HAP-1 (cell line): ENCODE measurements around the gene GTF2H3.
A peak's percentile ranks its signal among the peaks of the same experiment; 100 is the strongest.

Source experiments
- DNase-seq, 2 experiments: peaks; one replicate each; pipeline ENCODE4 v3.0.0-alpha.2; 2016 to 2020; ENCODE audit warnings: low spot score in 2 of 2
- H3K27me3 ChIP-seq: fragments of 250-450 bp; sonication (Bioruptor Pico); 2 replicates; pipeline ENCODE4 v1.5.1; 2020; ENCODE audit warnings: low read depth, mild to moderate bottlenecking, moderate library complexity
- H3K36me3 ChIP-seq: fragments of 250-450 bp; sonication (Bioruptor Pico); replicated peaks from 2 replicates; pipeline ENCODE4 v1.5.1; 2020; ENCODE audit warnings: mild to moderate bottlenecking
- H3K4me1 ChIP-seq: fragments of 250-450 bp; sonication (Bioruptor Pico); 2 replicates; pipeline ENCODE4 v1.5.1; 2020; ENCODE audit warnings: mild to moderate bottlenecking
- H3K4me3 ChIP-seq: fragments of 250-450 bp; sonication (Bioruptor Pico); 2 replicates; pipeline ENCODE4 v1.5.1; 2020; ENCODE audit warnings: mild to moderate bottlenecking, moderate library complexity
- H3K9me3 ChIP-seq: fragments of 250-450 bp; sonication (Bioruptor Pico); 2 replicates; pipeline ENCODE4 v1.5.1; 2020; ENCODE audit warnings: mild to moderate bottlenecking, moderate library complexity
- in situ Hi-C: fragments of 300-500 bp; cut with MboI; formaldehyde crosslinking; loops from 3 replicates; pipeline ENCODE4 v1.14.3; 2020; ENCODE audit warnings: low sequenced_read_pairs, inconsistent platforms, mixed read lengths

GTF2H3 gene

GRCh38 chr12:123657211-123657610 is 23.6 kb downstream of the GTF2H3 start:
- in situ Hi-C loops = no loop called here
- H3K4me3 ChIP-seq = no peak overlapping the region
- H3K9me3 ChIP-seq = no peaks in the 10 kb centered on the region
- H3K4me1 ChIP-seq = no peaks in the 10 kb centered on the region
- no peaks in the 10 kb centered on the region for H3K27me3 ChIP-seq
- no peak for DNase-seq
- H3K36me3 ChIP-seq = peaks cover 69% of the 10 kb centered on the region

- H3K27me3 ChIP-seq = no peaks in the 10 kb centered on the region
- H3K4me1 ChIP-seq = no peaks in the 10 kb centered on the region
- H3K4me3 ChIP-seq = no peak overlapping the region
- H3K36me3 ChIP-seq = peaks cover 56% of the 10 kb centered on the region
- no peaks in the 10 kb centered on the region for H3K9me3 ChIP-seq
- in situ Hi-C loops = no loop called here
- no peak for DNase-seq
Measured at GRCh38 chr12:123659996-123660727, 26.5 kb downstream of the GTF2H3 start.

- Histone ChIP-seq H3K36me3 (peaks cover 5% of the 10 kb centered on the region; the same call in 1 of the 2 replicates), H3K27me3 (no peaks in the 10 kb centered on the region), H3K4me1 (no peaks in the 10 kb centered on the region), H3K4me3 (no peak overlapping the region), H3K9me3 (no peaks in the 10 kb centered on the region)
- in situ Hi-C loops = no loop called here
- no peak for DNase-seq
Measured at GRCh38 chr12:123667771-123668170, 34.1 kb downstream of the GTF2H3 start.

- Histone ChIP-seq H3K27me3 (no peaks in the 10 kb centered on the region), H3K36me3 (peaks cover 8% of the 10 kb centered on the region; the same call in 1 of the 2 replicates), H3K4me3 (peak within 1 kb of the TSS; percentile 67), H3K9me3 (no peaks in the 10 kb centered on the region), H3K4me1 (no peaks in the 10 kb centered on the region)
- peak; percentile 85 to 95 for DNase-seq
- in situ Hi-C loops = no loop called here
Measured at GRCh38 chr12:123670882-123671728, 37.5 kb downstream of the GTF2H3 start, which contains the start of gene TCTN2. TSS of gene TCTN2 (plus strand) at chr12:123671113. CDS start at chr12:123671241, 128 bp downstream.

- Histone ChIP-seq H3K27me3 (no peaks in the 10 kb centered on the region), H3K4me3 (peak overlapping the region; percentile 67), H3K36me3 (peaks cover 11% of the 10 kb centered on the region), H3K4me1 (no peaks in the 10 kb centered on the region), H3K9me3 (no peaks in the 10 kb centered on the region)
- in situ Hi-C loops = no loop called here
- no peak for DNase-seq
Measured at GRCh38 chr12:123671876-123672275, 38.2 kb downstream of the GTF2H3 start.

- in situ Hi-C loops = no loop called here
- no peaks in the 10 kb centered on the region for H3K4me1 ChIP-seq
Measured at GRCh38 chr12:123675436-123675835, 41.8 kb downstream of the GTF2H3 start.

GRCh38 chr12:123676616-123677320 is 43.1 kb downstream of the GTF2H3 start:
- no peak for DNase-seq
- in situ Hi-C loops = no loop called here
- peaks cover 17% of the 10 kb centered on the region for H3K36me3 ChIP-seq
- no peak overlapping the region for H3K4me3 ChIP-seq
- H3K4me1 ChIP-seq = no peaks in the 10 kb centered on the region
- no peaks in the 10 kb centered on the region for H3K9me3 ChIP-seq
- H3K27me3 ChIP-seq = no peaks in the 10 kb centered on the region

More at GRCh38 chr12:123675436-123675835, 41.8 kb downstream of the GTF2H3 start:
- peaks cover 17% of the 10 kb centered on the region for H3K36me3 ChIP-seq
- no peaks in the 10 kb centered on the region for H3K27me3 ChIP-seq
- no peak overlapping the region for H3K4me3 ChIP-seq
- no peak for DNase-seq
- no peaks in the 10 kb centered on the region for H3K9me3 ChIP-seq

- in situ Hi-C loops = no loop called here
- H3K27me3 ChIP-seq = no peaks in the 10 kb centered on the region
- H3K9me3 ChIP-seq = no peaks in the 10 kb centered on the region
- peaks cover 17% of the 10 kb centered on the region for H3K36me3 ChIP-seq
- no peak overlapping the region for H3K4me3 ChIP-seq
- H3K4me1 ChIP-seq = no peaks in the 10 kb centered on the region
- DNase-seq = no peak
Measured at GRCh38 chr12:123678981-123679380, 45.4 kb downstream of the GTF2H3 start.

GRCh38 chr12:123681605-123682004 is 48.0 kb downstream of the GTF2H3 start:
- Histone ChIP-seq H3K4me1 (no peaks in the 10 kb centered on the region), H3K4me3 (no peak overlapping the region), H3K9me3 (no peaks in the 10 kb centered on the region), H3K36me3 (peaks cover 8% of the 10 kb centered on the region; the same call in 1 of the 2 replicates), H3K27me3 (no peaks in the 10 kb centered on the region)
- in situ Hi-C loops = no loop called here
- DNase-seq = no peak

GRCh38 chr12:123683964-123684363 is 50.3 kb downstream of the GTF2H3 start:
- no peaks in the 10 kb centered on the region for H3K9me3 ChIP-seq
- H3K4me1 ChIP-seq = no peaks in the 10 kb centered on the region
- DNase-seq = no peak
- H3K36me3 ChIP-seq = no peaks in the 10 kb centered on the region
- in situ Hi-C loops = no loop called here
- H3K4me3 ChIP-seq = no peak overlapping the region
- no peaks in the 10 kb centered on the region for H3K27me3 ChIP-seq

- no peaks in the 10 kb centered on the region for H3K27me3 ChIP-seq
- H3K4me3 ChIP-seq = no peak overlapping the region
- in situ Hi-C loops = no loop called here
- DNase-seq = no peak
- no peaks in the 10 kb centered on the region for H3K9me3 ChIP-seq
- no peaks in the 10 kb centered on the region for H3K36me3 ChIP-seq
- H3K4me1 ChIP-seq = no peaks in the 10 kb centered on the region
Measured at GRCh38 chr12:123686636-123687190, 53.1 kb downstream of the GTF2H3 start.

GRCh38 chr12:123690191-123690840 is 56.7 kb downstream of the GTF2H3 start:
- no peaks in the 10 kb centered on the region for H3K9me3 ChIP-seq
- H3K4me3 ChIP-seq = no peak overlapping the region
- peaks cover 6% of the 10 kb centered on the region for H3K36me3 ChIP-seq
- no peaks in the 10 kb centered on the region for H3K27me3 ChIP-seq
- in situ Hi-C loops = no loop called here
- H3K4me1 ChIP-seq = no peaks in the 10 kb centered on the region
- no peak for DNase-seq

GRCh38 chr12:123696207-123696606 is 62.6 kb downstream of the GTF2H3 start:
- H3K4me3 ChIP-seq = no peak overlapping the region
- H3K4me1 ChIP-seq = peaks cover 4% of the 10 kb centered on the region; the same call in 1 of the 2 replicates
- H3K27me3 ChIP-seq = no peaks in the 10 kb centered on the region
- H3K36me3 ChIP-seq = peaks cover 19% of the 10 kb centered on the region
- H3K9me3 ChIP-seq = no peaks in the 10 kb centered on the region
- DNase-seq = no peak
- in situ Hi-C loops = no loop called here
